ENCODE measurements around the gene PARP8.
"Not testable (repeated sequence)": the region's sequence is repeated elsewhere in the genome, so short reads cannot be mapped to it uniquely, and the experiment has no call there.

The PARP8 gene

DNA sequence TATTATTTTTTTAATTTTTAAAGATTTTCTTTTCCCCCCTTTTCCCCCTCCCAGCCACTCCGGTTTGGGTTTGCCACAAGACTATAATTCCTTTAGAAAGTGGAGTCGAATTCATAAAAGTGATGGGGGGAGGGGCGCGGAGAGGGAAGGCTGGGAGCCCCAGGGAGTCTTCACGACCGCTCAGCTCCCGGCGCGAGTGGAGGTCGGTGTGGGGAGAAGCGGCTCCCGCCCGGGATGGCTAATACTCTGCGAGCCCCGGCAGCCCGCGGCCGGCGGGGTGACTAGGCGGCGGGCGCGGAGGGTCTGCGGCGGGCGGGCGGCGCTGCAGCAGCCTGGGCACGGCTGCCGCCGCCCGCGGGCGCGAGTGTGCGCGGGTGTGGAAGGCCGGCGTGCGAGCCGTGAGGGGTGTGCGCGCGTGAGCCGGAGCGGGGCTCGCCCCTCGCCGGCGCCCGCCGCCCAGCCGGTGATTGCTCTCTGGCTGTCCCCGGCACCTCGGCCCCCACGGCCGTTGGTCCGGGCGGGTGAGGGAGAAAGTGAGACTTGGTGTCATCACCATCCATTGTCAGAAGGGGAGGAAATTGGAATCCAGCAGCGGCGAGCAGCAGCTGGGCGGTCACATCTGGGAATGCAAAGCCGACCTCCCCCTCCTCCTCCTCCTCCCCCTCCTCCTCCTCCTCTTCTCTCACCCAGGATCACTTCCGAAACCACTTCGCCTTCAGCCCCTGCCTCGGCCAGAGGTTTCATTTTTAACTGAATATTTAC, at the start of gene PARP8:
PARP8 (plus strand) TSS at position 377 of the 762 bp plus-strand sequence. CDS start 459 bp downstream, outside the sequence.
- no peak for DNase-seq

- peak; percentile 65 for DNase-seq
Observed at GRCh38 chr5:50623666-50624065, 42.8 kb upstream of the PARP8 start.

DNA sequence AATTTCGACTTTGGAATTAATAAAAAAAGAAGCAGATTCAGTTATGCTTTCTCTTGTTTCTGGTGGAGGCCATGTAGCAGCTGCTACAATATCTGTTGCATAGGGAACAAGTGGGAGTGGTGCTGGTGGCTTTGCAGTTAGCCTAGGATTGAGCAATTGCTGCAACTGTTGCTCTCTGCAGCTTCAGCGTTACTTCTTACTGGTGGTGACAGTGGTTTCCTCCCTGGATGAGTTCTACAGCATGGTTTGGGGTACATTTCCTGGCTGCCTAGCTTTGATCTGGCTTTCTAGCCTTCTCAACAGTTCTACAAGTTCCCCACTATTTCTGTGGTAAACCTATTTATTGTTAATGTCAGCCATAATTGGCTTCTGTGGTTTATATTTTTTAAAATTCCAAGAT, 31.6 kb upstream of the PARP8 start:
- not testable (repeated sequence) for DNase-seq

DNA sequence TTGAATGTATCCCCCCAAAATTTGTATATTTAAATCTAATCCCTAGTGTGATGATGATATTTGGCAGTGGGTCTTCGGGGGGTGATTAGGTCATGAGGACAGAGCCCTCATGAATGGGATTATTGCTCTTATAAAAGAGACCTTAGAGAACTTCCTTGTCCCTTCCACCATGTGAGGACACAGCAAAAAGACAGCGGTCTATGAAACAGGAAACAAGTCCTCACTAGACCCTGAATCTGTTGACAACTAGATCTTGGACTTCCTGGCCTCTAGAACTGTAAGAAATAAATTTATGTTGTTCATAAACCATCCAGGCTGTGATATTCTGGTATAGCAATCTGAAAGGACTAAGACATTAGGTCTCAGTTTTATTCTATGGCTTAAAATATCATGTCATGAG, 28.9 kb upstream of the PARP8 start:
- not testable (repeated sequence) for DNase-seq

GRCh38 chr5:50646591-50646990, 19.8 kb upstream of the PARP8 start:
- DNase-seq = no peak

DNA sequence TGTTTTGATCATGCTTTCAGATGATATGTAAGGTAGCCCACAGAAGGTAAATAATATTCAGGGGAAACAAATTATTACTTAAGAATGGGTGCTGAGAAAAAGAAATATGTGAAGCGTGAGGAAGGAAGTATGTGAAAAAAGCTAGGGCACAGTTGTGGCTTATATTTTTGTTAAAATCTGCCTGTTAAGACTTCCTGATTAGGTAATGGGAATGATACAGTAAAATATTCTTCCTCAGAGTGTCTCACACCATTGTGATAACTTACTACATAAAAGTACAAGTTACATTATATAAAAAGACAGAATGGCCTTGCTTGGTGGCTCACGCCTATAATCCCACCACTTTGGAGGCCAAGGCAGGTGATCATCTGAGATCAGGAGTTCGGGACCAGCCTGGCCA, 18.7 kb upstream of the PARP8 start:
- no peak for DNase-seq

- no peak for DNase-seq
Observed at GRCh38 chr5:50653946-50654345, 12.5 kb upstream of the PARP8 start.

DNA sequence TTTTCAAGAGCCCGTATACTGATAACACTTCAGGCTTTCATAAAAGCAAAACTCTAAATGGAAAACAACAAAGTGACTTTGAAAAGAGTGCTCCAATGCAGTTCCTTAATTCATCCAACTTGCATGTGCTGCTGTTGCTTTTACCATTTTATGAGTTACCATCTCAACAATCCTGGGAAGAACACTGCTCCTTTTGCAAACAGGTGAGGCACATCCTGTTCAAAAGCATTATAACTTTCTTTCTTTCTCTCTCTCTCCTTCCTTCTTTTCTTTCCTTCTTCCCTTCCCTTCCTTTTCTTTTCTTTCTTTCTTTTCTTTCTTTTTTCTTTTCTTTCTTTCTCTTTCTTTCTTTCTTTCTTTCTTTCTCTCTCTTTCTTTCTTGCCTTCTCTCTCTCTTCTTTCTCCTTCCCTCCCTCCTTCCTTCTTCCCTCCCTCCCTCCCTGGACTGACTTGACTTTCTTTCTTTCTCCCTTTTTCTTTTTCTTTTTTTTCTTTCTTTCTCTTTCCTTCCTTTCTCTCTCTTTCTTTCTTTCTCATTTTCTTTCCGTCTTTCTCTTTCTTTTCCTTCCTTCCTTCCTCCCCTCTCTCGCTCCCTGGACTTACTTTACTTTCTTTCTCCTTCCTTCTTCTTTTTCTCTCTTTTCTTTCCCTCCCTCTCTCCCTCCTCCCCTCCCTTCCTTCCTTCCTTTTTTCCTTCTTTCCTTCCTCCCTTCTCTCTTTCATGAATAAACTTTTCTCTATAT, 11.2 kb upstream of the PARP8 start:
- DNase-seq = peak; percentile 24

DNA sequence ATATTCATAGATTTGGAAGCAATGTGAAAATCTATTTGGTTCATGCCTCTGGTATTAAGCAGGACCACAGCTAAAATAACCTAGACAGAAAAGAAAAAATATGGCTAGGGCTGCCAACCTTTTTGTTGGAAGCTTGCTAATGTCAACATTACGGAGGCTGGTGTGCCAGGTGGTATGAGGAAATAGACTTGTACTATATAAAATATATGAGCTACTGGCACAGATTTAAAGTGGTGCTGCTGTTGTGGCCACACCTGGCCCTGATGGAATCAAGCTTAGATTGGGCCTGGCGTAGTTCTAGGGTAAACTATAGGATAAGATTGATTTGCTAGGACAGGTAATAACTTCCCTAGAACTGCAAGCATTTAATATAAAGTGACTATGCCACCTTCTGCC, 10.6 kb upstream of the PARP8 start:
- peak; percentile 51 for DNase-seq

GRCh38 chr5:50657044-50657443, 9.4 kb upstream of the PARP8 start:
- DNase-seq = peak; percentile 70

- peak; percentile 61 for DNase-seq
Observed at GRCh38 chr5:50658246-50658645, 8.2 kb upstream of the PARP8 start.

DNA sequence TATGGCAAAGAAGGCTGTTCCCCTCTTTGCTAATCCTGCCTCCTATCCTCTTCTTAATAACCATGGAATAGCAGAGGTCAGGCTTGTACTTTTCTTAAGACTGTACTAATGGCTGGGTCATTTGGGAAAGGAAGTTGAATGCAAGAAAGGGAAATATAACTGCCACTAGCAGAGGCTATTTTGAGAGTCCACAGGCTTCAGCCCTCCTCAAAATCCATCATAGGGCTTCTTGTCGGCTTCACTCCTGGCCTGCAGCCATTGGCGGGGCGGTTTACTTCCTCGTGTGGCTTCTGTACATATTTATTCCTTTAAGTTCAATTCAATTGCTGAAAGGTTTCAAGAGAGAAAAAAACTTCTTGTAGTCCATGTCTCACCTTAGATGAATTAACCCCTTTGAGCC, 2.8 kb upstream of the PARP8 start:
- no peak for DNase-seq

DNA sequence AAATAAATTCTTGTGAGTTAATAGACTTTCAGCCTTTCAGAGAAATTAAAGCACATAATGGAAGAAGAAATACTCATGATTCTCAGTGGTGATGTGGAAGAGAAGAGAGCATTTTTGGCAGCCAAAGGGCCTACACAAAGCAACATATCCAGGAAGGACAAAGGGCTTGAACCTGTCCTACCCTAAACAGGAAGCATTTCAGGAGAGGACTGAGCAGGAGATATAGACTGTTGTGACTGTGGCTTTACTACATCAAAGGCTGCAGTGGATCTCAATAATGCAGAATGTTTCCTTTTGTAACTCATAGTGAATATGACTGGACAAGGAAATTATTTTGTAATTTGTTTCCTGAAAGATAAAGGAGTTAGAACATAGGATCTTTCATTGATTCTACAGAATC, 1.3 kb upstream of the PARP8 start:
- no peak for DNase-seq

- DNase-seq = peak; percentile 35
Observed at GRCh38 chr5:50665761-50666202, 655 bp upstream of the PARP8 start.

GRCh38 chr5:50667023-50667652, 701 bp downstream of the PARP8 start:
- DNase-seq = peak; percentile 42

DNA sequence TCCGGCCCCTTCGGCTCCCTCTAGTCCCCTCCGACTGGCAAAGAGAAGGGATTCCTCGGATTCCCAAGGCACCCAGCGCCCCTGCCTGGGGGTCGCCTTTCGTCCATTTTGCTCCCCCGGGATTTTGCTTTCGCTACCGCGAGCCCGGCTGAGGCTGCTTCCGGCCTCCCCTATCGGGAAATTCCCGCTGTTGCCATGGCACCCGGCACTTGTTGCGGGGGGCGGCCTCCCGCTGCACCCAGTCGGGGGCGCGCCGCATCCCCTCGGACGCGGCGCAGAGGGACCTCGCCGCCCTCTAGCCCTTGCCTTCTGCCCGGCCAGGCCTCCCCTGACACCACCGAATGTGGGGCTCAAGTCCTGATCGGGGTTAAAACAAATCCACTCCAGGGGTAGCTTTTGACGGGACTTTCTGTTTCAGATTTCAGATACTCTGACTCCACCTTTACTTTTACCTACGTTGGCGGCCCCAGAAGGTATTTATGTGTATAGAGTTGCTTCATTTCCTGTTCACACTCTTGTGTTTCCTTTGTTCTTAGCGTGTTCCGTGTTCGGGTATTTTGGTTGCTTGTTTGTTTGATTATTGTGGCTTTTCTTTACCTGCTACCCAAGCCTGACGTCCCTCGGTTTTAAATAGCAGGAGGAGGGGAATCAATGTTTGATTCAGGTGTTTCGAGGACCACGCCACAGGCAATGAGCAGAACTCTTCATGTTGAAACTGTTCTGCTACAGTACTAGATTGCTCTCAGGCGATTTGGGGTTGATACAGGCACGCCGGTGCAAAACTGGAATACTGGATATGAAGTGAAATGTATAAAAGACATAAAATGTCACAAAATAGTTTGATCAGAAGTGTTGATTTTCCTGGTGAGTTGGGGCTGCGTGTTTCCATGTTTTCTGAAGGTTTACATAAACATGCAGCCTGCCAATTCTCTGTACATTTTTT, 1.5 kb downstream of the PARP8 start:
- DNase-seq = peak; percentile 54

GRCh38 chr5:50668636-50669035, 2.2 kb downstream of the PARP8 start:
- peak; percentile 17 for DNase-seq

- DNase-seq = no peak
Observed at GRCh38 chr5:50672663-50673062, 6.2 kb downstream of the PARP8 start.

- not testable (repeated sequence) for DNase-seq
Observed at GRCh38 chr5:50673444-50673843, 7.0 kb downstream of the PARP8 start.

GRCh38 chr5:50675385-50675784, 8.9 kb downstream of the PARP8 start:
- no peak for DNase-seq

- DNase-seq = not testable (repeated sequence)
Observed at GRCh38 chr5:50679554-50679953, 13.1 kb downstream of the PARP8 start.

GRCh38 chr5:50684721-50685120, 18.3 kb downstream of the PARP8 start:
- DNase-seq = peak; percentile 19

DNA sequence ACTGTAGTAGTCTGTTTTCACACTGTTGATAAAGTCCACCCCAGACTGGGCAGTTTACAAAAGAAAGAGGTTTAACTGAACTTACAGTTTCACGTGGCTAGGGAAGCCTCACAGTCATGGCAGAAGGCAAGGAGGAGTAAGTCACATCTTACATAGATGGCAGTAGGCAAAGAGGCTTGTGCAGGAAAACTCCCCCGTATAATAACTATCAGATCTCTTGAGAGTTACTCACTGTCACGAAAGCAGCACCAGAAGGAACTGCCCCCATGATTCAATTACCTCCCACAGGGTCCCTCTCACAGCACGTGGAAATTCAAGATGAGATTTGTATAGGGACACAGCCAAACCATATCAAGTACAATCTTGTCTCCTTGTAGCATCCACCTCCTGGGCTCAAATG, 21.1 kb downstream of the PARP8 start:
- DNase-seq = no peak

All from DMS79 treated with DMSO at 0.1 percent for 48 hours (cell line).